ENCODE measurements around the gene SBF1.
"Not testable (repeated sequence)": the region's sequence is repeated elsewhere in the genome, so short reads cannot be mapped to it uniquely, and the experiment has no call there.

Gene SBF1

DNA sequence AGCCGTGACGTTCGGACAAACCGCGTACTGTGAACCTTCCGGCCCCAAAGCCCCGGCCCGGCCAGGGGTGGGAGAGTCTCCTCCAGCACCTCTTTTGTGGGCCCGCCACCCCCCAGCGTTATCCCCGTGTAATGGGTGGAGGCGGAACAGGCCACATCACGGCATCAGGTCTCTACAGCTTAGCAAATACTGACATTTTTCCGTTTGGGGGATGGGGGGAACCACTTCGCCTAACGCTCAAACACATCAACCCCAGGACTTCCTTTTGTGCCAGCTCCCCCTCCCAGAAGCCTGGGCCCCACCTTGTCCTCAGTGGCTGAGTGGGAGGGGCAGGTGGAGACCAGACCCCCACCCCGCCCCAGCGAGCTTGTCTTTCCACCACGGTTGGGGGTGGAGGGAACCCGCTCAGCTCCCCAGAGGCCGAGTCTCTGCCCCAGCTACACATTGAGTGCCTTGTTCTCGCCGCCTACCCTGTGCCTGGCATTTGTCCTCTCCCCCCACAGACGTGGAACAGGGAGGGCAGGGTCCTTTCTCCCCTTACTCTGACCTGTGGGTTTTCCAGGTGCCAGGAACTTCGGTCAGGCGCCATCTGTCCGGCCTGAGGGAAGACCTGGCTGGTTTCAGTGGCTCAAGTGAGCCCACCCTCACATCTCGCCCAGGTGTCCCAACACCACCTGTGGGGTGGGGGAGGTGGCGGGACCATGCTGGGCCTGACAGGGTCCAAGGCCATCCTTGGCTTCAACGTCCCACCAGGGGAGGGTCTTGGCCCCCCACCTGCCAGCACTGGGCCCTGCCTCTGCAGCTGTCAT is 29.6 kb downstream of the SBF1 start:
- DNase-seq (ENCODE audit: low spot score): no peak

DNA sequence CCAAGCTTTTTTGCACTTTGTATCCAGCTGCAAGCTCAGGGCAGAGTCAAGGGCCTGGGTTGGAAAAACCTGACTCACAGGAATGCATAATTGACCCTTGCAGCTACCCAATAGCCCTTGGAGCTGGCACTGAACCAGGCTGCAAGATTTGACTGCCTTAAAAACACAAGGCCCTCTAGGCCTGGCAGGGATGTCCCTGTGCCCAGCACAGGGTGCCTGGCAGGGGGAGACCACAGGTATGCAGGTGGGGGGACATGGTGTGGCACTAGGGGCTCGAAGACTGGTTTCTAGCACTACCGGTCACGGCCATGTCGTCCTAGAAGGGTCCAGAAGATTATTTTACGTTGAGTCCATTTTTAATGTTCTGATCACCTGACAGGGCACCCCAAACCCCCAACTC is 30.2 kb downstream of the SBF1 start:
- DNase-seq (ENCODE audit: low spot score): no peak

DNA sequence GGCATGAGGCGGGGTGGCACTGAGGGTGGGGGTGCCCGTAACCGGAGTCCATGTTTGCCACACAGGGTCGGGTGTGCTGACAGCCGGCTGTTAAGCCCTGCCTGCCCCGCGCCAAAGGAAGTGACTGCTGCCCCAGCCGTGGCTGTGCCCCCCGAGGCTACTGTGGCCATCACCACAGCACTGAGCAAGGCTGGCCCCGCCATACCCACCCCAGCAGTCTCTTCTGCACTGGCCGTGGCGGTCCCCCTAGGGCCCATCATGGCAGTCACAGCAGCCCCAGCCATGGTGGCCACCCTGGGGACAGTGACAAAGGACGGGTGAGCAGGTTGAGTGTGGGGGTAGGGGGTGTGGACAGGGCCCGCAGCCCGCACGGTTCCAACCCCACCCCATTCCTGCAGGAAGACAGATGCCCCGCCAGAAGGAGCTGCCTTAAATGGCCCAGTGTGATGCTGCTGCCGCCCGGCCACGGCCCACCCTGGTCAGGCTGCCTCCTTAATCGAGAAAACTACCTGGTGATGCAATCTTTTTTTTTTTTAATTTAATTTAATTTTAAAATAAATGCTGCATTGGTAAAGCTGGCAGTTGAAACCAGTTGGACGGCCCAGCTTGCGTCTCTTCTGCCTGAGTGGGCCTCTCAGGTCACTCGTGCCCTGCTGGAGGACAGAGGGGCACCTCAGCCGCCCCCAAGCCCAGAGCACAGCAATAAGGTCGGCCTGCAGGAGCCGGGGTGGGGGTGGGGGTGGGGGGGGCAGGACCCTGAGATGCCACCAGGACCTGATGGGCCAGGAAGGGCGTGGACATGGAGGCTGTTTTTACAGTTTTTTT is 30.8 kb downstream of the SBF1 start:
- DNase-seq (ENCODE audit: low spot score): no peak

DNA sequence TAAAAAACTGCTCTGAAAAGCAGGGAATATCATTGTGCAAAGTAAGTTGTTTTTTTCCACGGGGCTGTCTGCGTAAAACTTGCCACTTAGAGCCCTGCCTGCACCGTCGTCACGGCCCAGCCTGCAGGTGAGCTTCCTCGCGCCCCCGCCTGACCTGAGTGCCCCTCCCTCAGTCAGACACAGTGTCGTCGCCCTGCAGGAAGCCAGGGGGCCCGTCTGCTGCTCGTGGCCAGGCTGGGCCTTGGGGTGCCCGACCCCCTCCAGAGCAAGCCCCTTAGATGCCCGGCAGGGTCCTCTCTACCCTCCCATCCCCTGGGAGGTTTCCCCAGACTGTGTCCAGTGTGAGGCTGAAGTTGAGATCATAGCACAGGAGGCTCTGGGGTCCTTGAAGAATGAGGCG is 31.6 kb downstream of the SBF1 start:
- no peak for DNase-seq (ENCODE audit: low spot score)

DNA sequence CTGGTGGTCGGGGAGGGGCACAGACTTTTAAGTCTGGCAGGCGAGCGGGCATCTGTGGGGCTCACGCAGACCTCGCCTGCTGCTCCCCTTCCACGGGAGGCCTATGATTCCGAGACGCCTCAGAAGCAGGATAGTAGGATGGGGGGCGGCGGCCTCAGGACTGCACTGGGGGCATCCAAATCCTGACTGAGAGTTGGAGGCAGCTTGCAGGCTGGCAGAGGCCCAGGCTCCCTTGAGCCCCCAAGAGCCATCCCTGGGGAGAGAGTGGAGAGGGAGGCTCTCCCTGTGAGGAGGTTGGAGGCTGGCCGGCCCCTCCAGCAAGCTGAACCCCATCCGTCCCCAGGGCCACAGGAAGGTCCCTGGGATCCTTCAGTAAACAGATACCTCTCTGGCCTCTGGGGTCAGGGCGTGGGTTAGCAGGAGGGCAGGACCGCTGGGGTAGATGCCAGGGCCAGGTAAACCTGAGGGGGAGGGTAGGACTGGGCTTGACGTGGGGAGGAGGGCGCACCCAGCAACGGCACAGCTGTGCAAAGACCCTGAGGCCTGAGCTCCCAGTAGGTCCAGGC is 33.3 kb downstream of the SBF1 start:
- DNase-seq (ENCODE audit: low spot score): no peak

DNA sequence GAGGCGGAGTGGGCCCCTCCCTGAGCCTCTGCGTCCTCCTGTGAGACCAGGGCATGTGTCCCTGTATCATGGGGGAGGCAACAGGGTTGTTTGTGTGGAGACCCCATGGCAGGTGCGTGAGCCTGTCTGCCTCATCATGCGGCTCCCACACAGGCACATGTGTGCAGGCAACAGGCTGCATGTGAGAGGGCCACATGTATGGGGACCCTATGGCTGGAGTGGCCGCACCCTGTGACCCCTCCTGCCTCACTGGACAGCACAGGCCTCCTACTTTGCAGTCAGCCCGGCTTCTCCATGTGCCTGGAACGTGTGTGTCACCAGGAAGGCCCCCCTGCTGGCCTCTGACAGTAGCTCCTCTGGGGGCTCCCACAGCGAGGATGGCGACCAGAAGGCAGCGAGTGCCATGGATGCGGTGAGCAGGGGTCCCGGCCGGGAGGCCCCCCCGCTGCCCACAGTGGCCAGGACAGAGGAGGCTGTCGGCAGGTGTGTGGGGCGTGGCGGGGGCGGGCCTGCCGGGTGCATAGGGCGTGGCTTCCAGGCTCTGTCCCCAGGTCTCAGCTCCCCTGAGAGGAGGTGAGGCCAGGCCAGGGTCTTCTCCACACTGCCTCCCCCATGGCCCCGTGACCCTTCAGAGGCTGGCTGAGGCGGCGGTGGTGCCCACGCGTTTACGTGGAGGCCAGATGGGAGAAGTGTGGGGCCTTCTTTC is 34.1 kb downstream of the SBF1 start:
- DNase-seq (ENCODE audit: low spot score): no peak

DNA sequence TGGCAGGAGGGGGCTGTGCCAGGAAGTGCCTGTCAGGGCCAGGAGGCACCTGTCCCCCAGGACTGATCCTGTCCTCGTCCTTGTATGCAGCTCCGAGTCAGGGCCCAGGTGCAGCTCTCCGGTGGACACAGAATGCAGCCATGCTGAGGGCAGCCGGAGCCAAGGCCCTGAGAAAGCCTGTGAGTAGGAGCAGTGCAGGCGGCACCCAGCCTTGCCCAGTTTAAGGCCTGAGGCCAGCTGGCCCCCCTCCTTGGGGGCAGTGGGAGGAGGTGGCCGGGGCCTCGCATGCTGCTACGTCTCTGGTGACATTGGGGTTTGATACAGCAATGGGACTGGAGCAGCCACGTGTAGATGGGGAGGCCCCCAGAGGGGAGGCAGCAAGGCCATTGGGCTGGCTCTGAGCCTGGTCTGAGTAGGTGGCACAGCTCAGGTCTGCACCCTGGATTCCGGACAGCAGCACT is 34.9 kb downstream of the SBF1 start:
- DNase-seq (ENCODE audit: low spot score): no peak

DNA sequence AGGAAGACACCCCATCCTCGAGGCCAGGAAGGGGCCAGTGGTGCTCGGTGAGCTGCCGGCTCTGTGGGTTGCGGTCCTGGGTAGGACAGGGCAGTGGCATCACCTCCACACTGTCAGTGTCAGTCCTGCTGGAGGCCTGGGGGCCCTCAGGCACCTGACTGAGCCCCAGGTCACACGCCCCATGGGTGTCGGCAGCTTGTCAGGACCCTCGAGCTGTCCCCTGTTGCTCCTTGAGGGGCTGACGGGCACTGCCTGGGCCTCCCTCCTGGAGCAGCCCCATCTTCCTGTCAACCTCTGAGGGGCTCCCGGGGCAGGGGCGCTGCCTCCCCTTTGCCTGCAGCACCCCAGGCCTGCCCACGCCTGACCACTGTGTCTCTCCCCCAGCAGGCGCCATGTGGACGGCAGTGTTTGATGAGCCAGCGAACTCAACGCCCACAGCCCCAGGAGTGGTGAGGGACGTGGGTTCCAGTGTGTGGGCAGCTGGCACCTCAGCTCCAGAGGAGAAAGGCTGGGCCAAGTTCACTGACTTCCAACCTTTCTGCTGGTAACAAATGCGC is 35.4 kb downstream of the SBF1 start:
- no peak for DNase-seq (ENCODE audit: low spot score)

DNA sequence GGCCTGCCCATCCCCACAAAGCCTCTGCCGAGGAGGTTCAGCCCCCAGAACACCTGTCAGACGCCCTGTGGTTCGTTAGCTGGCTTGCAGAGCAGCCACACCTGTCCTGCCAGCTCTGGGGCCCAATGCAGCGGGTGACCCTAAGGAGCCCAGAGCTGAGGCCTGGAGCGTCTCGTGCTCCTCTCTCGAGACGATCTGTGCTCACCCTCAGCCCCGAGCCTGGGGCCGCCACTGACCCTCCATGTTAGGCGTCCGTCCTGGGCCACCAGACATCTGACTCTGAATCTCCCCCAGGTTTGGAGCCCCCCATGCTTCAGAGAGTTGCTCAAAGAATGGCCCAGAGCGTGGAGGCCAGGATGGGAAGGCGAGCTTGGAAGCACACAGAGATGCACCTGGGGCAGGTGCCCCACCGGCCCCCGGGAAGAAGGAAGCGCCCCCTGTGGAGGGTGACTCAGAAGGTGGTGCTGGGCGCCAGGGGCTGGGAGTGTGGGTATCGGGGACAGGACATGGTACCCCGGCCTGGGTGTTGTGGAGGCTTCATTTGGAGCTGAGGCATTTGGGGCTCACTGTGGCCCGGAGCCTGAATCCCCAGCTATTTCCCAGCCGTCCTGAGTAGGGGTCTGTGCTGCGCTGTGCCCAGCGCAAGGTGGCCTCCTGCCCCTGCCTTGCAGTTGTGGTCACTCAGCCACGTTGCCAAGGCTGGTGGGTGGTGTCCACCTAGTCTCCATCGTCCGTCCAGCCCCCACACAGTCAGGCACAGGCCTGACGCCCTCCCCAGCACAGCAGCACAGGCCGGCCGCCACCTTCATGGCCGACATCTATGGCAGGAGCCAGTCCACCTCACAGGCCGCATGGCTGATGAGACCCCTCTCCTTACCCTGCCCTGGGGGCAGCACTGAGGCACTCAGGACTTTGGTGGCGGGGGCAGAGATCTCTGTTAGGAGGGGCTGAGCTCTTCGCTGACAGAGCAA is 36.2 kb downstream of the SBF1 start:
- no peak for DNase-seq (ENCODE audit: low spot score)

DNA sequence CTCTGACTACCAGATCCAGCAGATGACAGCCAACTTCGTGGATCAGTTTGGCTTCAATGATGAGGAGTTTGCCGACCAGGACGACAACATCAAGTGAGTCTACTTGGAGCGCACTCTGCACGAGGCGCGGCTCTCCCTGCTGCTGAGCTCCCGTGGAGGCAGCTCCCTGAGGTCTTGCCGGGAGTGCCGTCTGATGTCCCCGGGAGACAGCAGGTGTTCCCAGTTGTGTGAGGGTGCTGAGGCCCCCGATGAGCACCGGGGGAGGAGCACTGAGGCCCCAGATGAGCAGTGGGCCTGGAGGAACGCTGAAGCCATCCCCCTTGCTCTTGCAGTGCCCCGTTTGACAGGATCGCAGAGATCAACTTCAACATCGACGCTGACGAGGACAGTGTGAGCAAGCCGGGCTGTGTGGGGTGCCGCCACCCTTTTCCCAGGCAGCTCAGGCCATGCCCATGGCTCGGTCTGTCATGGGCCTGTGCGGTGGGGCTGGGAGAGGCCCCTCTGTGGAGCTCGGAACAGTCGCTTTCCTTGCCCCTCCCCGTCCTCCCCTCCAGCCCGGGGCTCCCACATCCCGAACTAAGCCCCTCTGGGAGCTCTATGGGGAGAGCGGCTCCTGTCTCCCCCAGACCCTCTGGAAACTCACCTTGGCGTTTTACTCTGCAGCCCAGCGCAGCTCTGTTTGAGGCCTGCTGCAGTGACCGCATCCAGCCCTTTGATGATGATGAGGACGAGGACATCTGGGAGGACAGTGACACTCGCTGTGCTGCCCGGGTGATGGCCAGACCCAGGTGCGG is 37.1 kb downstream of the SBF1 start:
- no peak for DNase-seq (ENCODE audit: low spot score)

DNA sequence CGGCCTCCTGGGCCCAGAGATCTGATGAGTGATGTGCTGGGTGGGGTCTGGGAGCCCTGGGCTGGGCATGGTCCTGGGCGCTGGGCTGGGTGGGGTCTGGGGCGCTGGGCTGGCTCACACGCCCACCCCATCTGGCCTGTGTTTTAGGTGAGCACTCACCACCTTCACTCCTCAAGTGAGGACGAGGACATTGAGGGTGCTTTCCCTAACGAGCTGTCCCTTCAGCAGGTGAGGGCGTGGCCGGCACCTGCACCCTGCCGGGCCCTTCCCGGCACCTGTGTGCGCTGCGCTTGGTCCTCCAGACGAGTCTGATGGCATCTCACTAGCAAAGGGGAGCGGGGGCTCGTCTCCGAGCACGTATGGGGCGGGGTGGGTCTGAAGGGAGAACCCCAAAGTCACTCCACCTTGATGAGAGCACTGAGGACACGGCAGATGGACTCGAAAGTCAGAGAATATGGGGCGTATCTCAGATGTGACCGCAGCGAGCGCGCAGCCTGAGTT is 37.9 kb downstream of the SBF1 start:
- DNase-seq (ENCODE audit: low spot score): no peak

DNA sequence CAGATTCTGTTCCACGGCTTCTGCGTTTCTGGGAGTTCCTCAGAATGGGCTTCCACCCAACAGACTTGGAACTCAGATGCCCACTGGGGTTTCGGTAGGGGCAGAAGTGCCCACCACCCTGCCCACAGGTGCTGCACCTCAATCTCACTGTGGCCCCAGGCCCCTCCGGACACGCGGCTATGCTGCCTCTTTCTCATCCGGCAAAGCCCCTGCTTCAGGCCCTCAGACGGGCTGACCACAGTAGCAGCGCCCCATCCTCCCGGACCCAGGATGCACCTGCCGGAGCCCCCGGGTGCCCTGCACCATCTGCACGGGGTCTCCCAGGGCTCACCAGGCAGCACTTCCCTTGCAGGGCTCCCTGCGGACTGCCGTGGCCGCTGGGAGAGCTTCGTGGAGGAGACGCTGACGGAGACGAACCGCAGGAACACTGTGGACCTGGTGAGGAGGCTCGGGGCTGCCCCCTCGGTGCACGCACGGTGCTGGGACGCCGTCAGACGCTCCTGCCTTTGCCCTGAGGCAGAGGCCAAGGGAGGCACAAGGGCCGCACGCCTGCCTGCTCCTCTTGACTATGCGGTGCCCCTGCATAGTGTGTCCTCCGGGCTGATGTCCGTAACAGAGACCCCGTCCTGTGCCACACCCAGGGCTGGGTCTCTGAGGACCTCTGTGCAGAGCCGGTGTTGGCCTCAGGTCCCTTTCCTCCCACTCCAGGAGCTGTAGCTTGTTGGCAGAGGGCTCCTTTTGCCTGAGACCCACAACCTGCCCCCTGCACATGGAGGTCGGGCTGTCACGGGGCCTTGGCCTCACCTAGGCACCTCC is 38.6 kb downstream of the SBF1 start:
- no peak for DNase-seq (ENCODE audit: low spot score)

DNA sequence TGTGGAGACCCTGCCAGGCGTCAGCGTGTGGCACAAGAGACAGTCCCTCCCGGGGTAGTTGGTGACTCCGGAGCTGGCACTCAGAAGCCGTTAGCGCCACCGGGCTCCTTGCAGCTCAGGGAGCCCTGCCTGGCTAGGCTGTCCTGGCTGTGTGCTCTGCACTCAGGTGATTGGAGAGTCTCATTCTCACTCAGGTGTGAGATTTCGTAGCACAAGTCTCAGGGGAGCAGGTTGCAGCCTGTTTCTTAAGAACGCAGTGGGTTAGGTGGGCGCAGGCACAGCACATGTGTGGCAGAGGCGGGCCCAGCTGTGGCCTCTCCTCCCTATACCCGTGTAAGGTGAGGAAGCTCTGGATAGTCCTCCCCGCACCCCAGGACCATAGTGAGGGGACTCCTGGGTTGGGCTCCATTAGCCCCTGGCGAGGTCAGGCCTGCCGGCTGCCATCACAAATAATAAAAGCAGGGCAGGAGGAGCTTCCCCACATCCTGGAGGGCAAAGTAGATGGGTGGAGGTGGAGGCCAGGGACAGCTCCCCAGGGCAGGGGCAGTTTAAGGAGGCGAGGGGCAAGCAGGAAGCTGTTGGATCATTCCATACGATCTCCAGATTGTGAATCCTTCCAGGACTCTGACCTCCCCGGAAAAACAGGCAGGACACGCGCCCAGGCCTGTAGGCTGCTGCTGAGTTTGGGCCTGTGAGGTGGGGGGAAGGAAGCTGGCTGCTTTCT is 39.4 kb downstream of the SBF1 start:
- DNase-seq (ENCODE audit: low spot score): no peak

DNA sequence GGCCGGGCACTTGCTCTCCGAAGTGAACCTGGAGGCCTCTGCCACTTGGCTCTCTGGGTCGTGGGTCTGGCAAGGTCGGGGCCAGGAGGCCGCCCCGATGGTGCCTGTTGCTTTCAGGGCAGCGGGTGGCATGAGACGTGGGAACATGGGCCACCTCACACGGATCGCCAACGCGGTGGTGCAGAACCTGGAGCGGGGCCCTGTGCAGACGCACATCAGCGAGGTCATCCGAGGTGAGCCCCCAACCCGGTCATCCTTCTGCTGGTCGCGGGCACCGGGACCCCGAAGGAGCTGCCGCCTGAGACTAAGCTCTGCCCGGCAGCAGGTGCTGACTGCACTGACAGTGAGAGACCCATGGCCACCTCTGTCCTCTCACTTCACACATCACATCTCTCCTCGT is 40.0 kb downstream of the SBF1 start:
- no peak for DNase-seq (ENCODE audit: low spot score)

DNA sequence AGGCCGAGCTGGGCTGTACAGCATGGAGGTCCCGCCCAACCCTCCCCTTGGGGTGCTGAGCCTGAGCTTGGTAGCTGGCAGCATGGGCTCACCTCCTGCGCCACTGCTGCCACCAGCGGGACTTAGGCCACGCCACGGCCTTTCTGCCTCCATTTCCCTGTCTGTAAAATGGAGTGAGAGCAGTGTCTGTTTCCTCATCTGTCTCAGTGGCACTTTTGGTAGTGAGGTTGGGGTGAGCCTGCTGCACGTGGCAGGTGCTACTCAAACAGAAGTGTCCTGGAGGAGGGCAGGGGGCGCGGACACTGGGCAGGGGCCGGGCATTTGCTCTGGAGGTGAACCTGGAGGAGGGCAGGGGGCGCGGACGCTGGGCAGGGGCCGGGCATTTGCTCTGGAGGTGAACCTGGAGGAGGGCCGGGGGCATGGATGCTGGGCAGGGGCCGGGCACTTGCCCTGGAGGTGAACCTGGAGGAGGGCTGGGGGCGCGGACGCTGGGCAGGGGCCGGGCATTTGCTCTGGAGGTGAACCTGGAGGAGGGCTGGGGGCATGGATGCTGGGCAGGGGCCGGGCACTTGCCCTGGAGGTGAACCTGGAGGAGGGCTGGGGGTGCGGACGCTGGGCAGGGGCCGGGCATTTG is 41.8 kb downstream of the SBF1 start:
- not testable (repeated sequence) for DNase-seq (ENCODE audit: low spot score)

DNA sequence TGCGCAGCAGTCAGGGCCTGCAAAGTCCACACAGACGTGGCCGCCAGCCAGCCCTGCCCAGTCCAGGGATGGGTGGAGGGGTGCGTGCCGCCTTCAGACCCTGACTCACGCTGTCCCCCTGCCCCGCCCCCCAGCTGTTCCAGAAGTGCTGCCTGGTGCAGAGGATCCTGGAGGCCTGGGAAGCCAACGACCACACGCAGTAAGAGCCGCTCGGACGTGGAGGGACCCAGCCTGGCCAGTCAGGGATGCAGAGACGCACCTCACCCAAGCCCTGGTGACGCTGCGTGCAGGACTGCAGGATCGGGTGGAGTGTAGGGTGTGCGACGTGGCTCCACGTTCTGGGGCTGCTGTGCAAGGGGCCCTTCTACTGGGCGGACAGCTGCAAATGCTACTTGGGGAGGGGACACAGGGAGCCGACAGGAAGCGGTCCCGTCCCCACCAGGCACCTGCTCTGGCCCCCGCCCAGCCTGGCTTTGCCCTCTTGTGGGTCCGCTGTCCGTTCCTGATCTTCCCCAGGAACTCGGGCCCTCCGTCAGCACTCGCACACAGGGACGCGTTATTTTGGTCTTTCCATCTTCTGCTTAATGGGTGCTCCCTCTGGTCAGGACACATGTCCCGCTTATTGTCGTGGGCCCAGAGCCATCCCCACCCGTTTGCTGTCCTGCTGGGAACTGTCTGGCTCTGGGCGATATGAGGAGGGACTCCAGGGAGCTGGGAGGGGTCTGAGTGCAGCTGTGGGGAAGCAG is 42.5 kb downstream of the SBF1 start:
- no peak for DNase-seq (ENCODE audit: low spot score)
